Progenitor cell of endocrine pancreas (in vitro differentiated cells): ENCODE data around the gene ITGAE. TPM values are rescaled to one million over a fixed set of nuclear protein-coding genes. Genes with fewer than 3 reads are reported as not detected.
"Not testable (repeated sequence)": the region's sequence is repeated elsewhere in the genome, so short reads cannot be mapped to it uniquely, and the experiment has no call there.

ENCODE experiments used
- DNase-seq: peaks from one replicate; pipeline ENCODE4 v3.0.0; 2021; ENCODE audit warnings: low spot score; ENCODE audit not compliant: unreplicated experiment
- H3K27ac Mint-ChIP-seq: 2 replicates; pipeline ENCODE4 v1.8.0; 2021; ENCODE audit warnings: mild to moderate bottlenecking, moderate library complexity, mixed read lengths
- H3K27me3 Mint-ChIP-seq: 2 replicates; pipeline ENCODE4 v1.8.0; 2021; ENCODE audit warnings: mixed read lengths
- H3K36me3 Mint-ChIP-seq: 2 replicates; pipeline ENCODE4 v1.8.0; 2022; ENCODE audit warnings: mixed read lengths; ENCODE audit not compliant: insufficient read depth
- H3K4me1 Mint-ChIP-seq: 2 replicates; pipeline ENCODE4 v1.8.0; 2021; ENCODE audit warnings: low read depth, mixed read lengths
- H3K4me3 Mint-ChIP-seq: 2 replicates; pipeline ENCODE4 v1.8.0; 2021; ENCODE audit warnings: low read depth, mild to moderate bottlenecking, moderate library complexity, mixed read lengths
- H3K9me3 Mint-ChIP-seq: 2 replicates; pipeline ENCODE4 v1.8.0; 2021; ENCODE audit warnings: low read depth, mixed read lengths
- total RNA-seq: library from RNA; stranded (reverse); gene quantifications from 2 replicates; pipeline ENCODE4 v1.2.1, GENCODE V29; 2021
- TF ChIP-seq, protein P1 (sequence below): fragments of 200-600 bp; sonication (generic); IDR thresholded peaks from one replicate; pipeline ENCODE4 v1.5.0; 2021; ENCODE audit warnings: antibody characterized with exemption, mild to moderate bottlenecking; ENCODE audit not compliant: unreplicated experiment

ITGAE gene
- total RNA-seq, 1 donor from 2014 or later = 29.0 TPM

- Mint-ChIP-seq H3K27ac (no peak overlapping the region), H3K4me1 (no peaks in the 10 kb centered on the region), H3K9me3 (no peaks in the 10 kb centered on the region), H3K27me3 (no peaks in the 10 kb centered on the region), H3K4me3 (no peak overlapping the region), H3K36me3 (peaks cover 11% of the 10 kb centered on the region)
- TF ChIP-seq, protein P1, sequence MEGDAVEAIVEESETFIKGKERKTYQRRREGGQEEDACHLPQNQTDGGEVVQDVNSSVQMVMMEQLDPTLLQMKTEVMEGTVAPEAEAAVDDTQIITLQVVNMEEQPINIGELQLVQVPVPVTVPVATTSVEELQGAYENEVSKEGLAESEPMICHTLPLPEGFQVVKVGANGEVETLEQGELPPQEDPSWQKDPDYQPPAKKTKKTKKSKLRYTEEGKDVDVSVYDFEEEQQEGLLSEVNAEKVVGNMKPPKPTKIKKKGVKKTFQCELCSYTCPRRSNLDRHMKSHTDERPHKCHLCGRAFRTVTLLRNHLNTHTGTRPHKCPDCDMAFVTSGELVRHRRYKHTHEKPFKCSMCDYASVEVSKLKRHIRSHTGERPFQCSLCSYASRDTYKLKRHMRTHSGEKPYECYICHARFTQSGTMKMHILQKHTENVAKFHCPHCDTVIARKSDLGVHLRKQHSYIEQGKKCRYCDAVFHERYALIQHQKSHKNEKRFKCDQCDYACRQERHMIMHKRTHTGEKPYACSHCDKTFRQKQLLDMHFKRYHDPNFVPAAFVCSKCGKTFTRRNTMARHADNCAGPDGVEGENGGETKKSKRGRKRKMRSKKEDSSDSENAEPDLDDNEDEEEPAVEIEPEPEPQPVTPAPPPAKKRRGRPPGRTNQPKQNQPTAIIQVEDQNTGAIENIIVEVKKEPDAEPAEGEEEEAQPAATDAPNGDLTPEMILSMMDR = no peak
- no peak for DNase-seq
These were observed 85.7 kb downstream of the ITGAE start for GRCh38 chr17:3715296-3715695.

- Mint-ChIP-seq H3K9me3 (no peaks in the 10 kb centered on the region), H3K27ac (no peak overlapping the region), H3K4me1 (no peaks in the 10 kb centered on the region), H3K4me3 (no peak overlapping the region), H3K36me3 (peaks cover 10% of the 10 kb centered on the region), H3K27me3 (no peaks in the 10 kb centered on the region)
- DNase-seq = no peak
- TF ChIP-seq, protein P1 = no peak
These were observed 88.1 kb downstream of the ITGAE start for GRCh38 chr17:3712811-3713463.

DNA sequence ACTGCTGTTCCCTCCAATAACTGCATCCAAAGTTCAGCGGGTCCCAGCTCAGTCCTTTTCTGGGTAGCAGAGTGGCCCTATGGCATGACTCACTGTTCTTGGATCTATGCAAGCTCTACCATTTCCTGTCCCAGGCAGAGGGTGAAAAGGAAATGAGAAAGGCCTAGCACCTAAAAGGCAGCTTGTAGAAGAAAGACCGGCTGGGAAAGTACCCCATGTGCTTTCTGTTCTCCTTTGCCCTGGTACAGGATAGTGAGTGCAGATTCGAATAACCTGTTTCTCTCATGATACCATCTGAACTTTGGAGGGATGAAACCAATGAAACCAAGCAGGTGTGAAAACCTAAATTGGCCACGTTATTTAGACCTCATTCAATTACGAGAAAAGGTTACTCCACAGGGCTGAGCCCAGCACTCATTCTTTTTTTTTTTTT, 90.0 kb downstream of the ITGAE start:
- no peak overlapping the region for H3K4me3 Mint-ChIP-seq
- H3K4me1 Mint-ChIP-seq = no peaks in the 10 kb centered on the region
- H3K27ac Mint-ChIP-seq = no peak overlapping the region
- no peaks in the 10 kb centered on the region for H3K9me3 Mint-ChIP-seq
- TF ChIP-seq, protein P1 = no peak
- no peak for DNase-seq
- no peaks in the 10 kb centered on the region for H3K27me3 Mint-ChIP-seq
- H3K36me3 Mint-ChIP-seq = peaks cover 6% of the 10 kb centered on the region

- H3K9me3 Mint-ChIP-seq = no peaks in the 10 kb centered on the region
- TF ChIP-seq, protein P1 = no peak
- H3K4me3 Mint-ChIP-seq = no peak overlapping the region
- no peak for DNase-seq
- no peaks in the 10 kb centered on the region for H3K27me3 Mint-ChIP-seq
- no peak overlapping the region for H3K27ac Mint-ChIP-seq
- peaks cover 2% of the 10 kb centered on the region for H3K36me3 Mint-ChIP-seq
- H3K4me1 Mint-ChIP-seq = no peaks in the 10 kb centered on the region
These were observed 92.6 kb downstream of the ITGAE start for GRCh38 chr17:3708366-3708765.

DNA sequence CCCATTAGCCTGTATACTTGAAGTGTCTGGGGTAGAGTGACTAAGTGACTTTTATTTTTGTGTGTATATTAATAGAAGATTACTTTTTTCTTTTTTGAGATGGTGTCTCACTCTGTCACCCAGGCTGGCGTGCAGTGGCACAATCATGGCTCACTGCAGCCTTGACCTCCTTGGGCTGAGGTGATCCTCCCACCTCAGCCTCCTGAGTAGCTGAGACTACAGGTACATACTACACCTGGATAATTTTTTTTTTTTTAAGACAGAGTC, 95.3 kb downstream of the ITGAE start:
- not testable (repeated sequence) for H3K27ac Mint-ChIP-seq, H3K27me3 Mint-ChIP-seq, H3K4me1 Mint-ChIP-seq, H3K4me3 Mint-ChIP-seq, H3K36me3 Mint-ChIP-seq, H3K9me3 Mint-ChIP-seq, DNase-seq

GRCh38 chr17:3704931-3705717, 95.9 kb downstream of the ITGAE start:
- peaks cover 4% of the 10 kb centered on the region for H3K9me3 Mint-ChIP-seq
- peaks cover 5% of the 10 kb centered on the region for H3K36me3 Mint-ChIP-seq
- no peak overlapping the region for H3K27ac Mint-ChIP-seq
- DNase-seq = no peak
- no peak overlapping the region for H3K4me3 Mint-ChIP-seq
- H3K4me1 Mint-ChIP-seq = no peaks in the 10 kb centered on the region
- TF ChIP-seq, protein P1 = no peak
- H3K27me3 Mint-ChIP-seq = no peaks in the 10 kb centered on the region

- Mint-ChIP-seq H3K27me3 (peaks cover 20% of the 10 kb centered on the region), H3K27ac (peak overlapping the region; percentile 69)
- H3K4me3 Mint-ChIP-seq, H3K4me1 Mint-ChIP-seq, DNase-seq, H3K36me3 Mint-ChIP-seq, H3K9me3 Mint-ChIP-seq: not testable (repeated sequence)
These were observed 98.9 kb downstream of the ITGAE start for GRCh38 chr17:3702041-3702539.
